Right atrium auricular region (tissue), 2 donors: ENCODE results near the gene NBEAL2. TPM values are rescaled to one million over a fixed set of nuclear protein-coding genes. Genes with fewer than 3 reads are reported as not detected.

Experiments
- DNase-seq: peaks from one replicate; pipeline ENCODE4 v3.0.0-alpha.2; 2019; ENCODE audit warnings: low spot score
- H3K27ac ChIP-seq, 2 donors: fragments of 200-600 bp; sonication (generic); 1 replicate in 1 of 2; 2 replicates in 1 of 2; pipeline ENCODE4 v1.5.1; 2016 to 2019
- H3K27me3 ChIP-seq, 2 donors: fragments of 200-600 bp; sonication (generic); one replicate each; pipeline versions ENCODE4 v1.5.1 to v1.6.0; 2017 to 2019
- H3K36me3 ChIP-seq: fragments of 200-600 bp; sonication (generic); one replicate; pipeline ENCODE4 v1.5.1; 2016
- H3K4me1 ChIP-seq, 2 donors: fragments of 200-600 bp; sonication (generic); one replicate each; pipeline versions ENCODE4 v1.5.1 to v1.6.0; 2017 to 2019
- H3K4me3 ChIP-seq, 2 donors: fragments of 200-600 bp; sonication (generic); 1 replicate in 1 of 2; 2 replicates in 1 of 2; pipeline ENCODE4 v1.5.1; 2017 to 2019; ENCODE audit warnings: mild to moderate bottlenecking in 1 of 2, moderate library complexity in 1 of 2
- H3K9me3 ChIP-seq, 2 donors: fragments of 200-600 bp; sonication (generic); one replicate each; pipeline ENCODE4 v1.5.1; 2019
- CTCF ChIP-seq, 2 donors: fragments of 200-600 bp; sonication (generic); IDR thresholded peaks; one replicate each; pipeline ENCODE4 v1.5.1; 2019; ENCODE audit warnings: antibody characterized with exemption in 2 of 2
- total RNA-seq, 2 donors: library from RNA; depleted of rRNA; stranded (reverse); fragments of >200 nt; gene quantifications; one replicate each; pipeline ENCODE4 v1.1.0, GENCODE V29; 2016

The NBEAL2 gene
- total RNA-seq, 2 donors from 2014 or later = 7.5 to 15.3 TPM

- H3K27ac ChIP-seq = peak overlapping the region; percentile 21 to 22
- no peak for TF ChIP-seq CTCF (IDR thresholded peaks at IDR 0.05)
- H3K27me3 ChIP-seq = no peaks in the 10 kb centered on the region
- no peaks in the 10 kb centered on the region for H3K36me3 ChIP-seq
- H3K4me3 ChIP-seq = no peak overlapping the region
- H3K4me1 ChIP-seq = peaks cover 0 to 23% of the 10 kb centered on the region in 2 donors
- no peak for DNase-seq
- H3K9me3 ChIP-seq = no peaks in the 10 kb centered on the region
These were observed 8.4 kb downstream of the NBEAL2 start for GRCh38 chr3:46987743-46988401.

GRCh38 chr3:46988616-46989015 lies 9.2 kb downstream of the NBEAL2 start:
- Histone ChIP-seq H3K36me3 (no peaks in the 10 kb centered on the region), H3K4me1 (peaks cover 0 to 23% of the 10 kb centered on the region in 2 donors), H3K9me3 (no peaks in the 10 kb centered on the region), H3K27me3 (no peaks in the 10 kb centered on the region), H3K4me3 (no peak overlapping the region), H3K27ac (peak overlapping the region in 1 of 2 donors; percentile 21)
- TF ChIP-seq CTCF (IDR thresholded peaks at IDR 0.05) = no peak
- no peak for DNase-seq

- H3K4me3 ChIP-seq = no peak overlapping the region
These were observed 9.8 kb downstream of the NBEAL2 start for GRCh38 chr3:46989146-46989810.

GRCh38 chr3:46990573-46991374 lies 11.3 kb downstream of the NBEAL2 start:
- no peak overlapping the region for H3K27ac ChIP-seq
- no peak for DNase-seq
- TF ChIP-seq CTCF (IDR thresholded peaks at IDR 0.05) = no peak
- H3K36me3 ChIP-seq = no peaks in the 10 kb centered on the region
- no peaks in the 10 kb centered on the region for H3K9me3 ChIP-seq
- H3K27me3 ChIP-seq = no peaks in the 10 kb centered on the region
- H3K4me1 ChIP-seq = peaks cover 0 to 23% of the 10 kb centered on the region in 2 donors
- H3K4me3 ChIP-seq = no peak overlapping the region

More at GRCh38 chr3:46989146-46989810, 9.8 kb downstream of the NBEAL2 start:
- no peak for TF ChIP-seq CTCF (IDR thresholded peaks at IDR 0.05)
- Histone ChIP-seq H3K9me3 (no peaks in the 10 kb centered on the region), H3K27me3 (no peaks in the 10 kb centered on the region), H3K36me3 (no peaks in the 10 kb centered on the region), H3K27ac (no peak overlapping the region), H3K4me1 (peaks cover 0 to 23% of the 10 kb centered on the region in 2 donors)
- DNase-seq = no peak

GRCh38 chr3:46991406-46992165 lies 12.1 kb downstream of the NBEAL2 start:
- Histone ChIP-seq H3K4me1 (peaks cover 0 to 20% of the 10 kb centered on the region in 2 donors), H3K27ac (no peak overlapping the region), H3K4me3 (no peak overlapping the region), H3K9me3 (no peaks in the 10 kb centered on the region), H3K27me3 (no peaks in the 10 kb centered on the region), H3K36me3 (no peaks in the 10 kb centered on the region)
- no peak for TF ChIP-seq CTCF (IDR thresholded peaks at IDR 0.05)
- no peak for DNase-seq
